GM23248 (cell line): ENCODE results near the gene KLHL6.

ENCODE experiments used
- EZH2 ChIP-seq: fragments of 200-600 bp; sonication (generic); IDR thresholded peaks from 2 replicates; pipeline ENCODE4 v1.6.1; 2018; ENCODE audit warnings: antibody characterized with exemption, mild to moderate bottlenecking; ENCODE audit not compliant: insufficient read depth, poor library complexity, severe bottlenecking
- EZH2phosphoT487 ChIP-seq: fragments of 200-600 bp; sonication (generic); IDR thresholded peaks from 2 replicates; pipeline ENCODE4 v1.6.1; 2018; ENCODE audit warnings: antibody characterized with exemption, moderate library complexity, mild to moderate bottlenecking, low read depth; ENCODE audit not compliant: insufficient read depth

DNA sequence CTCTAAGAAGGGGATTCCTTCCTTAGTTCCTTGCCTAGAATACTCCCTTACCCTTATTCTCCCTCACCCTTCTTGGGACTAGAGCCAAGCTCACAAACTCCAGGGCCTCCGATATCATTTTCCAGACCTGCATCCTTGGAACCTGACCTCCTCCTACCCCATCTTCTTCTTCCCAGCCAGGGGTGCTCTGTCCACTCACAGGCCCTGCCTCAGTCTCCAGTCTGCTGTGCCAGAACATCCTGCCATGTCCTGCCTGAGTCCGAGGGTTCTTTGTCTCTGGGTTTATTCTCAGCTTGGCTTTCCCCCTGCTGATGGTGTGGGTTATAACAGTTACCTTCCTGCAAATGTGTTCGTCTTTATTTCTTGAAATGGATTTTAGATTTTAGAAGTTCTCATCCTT, 67.2 kb downstream of the KLHL6 start:
- TF ChIP-seq EZH2phosphoT487 (no peak), EZH2 (no peak)
